Globus pallidus (tissue), 1 donor: Measurements from ENCODE around the gene AP1M2.
"Not testable (repeated sequence)": the region's sequence is repeated elsewhere in the genome, so short reads cannot be mapped to it uniquely, and the experiment has no call there.

ENCODE experiments used
- DNase-seq: peaks from one replicate; pipeline ENCODE4 v3.0.0-alpha.2; 2015; ENCODE audit warnings: low spot score

Gene AP1M2

GRCh38 chr19:10538204-10538983, 48.7 kb downstream of the AP1M2 start:
- no peak for DNase-seq

DNA sequence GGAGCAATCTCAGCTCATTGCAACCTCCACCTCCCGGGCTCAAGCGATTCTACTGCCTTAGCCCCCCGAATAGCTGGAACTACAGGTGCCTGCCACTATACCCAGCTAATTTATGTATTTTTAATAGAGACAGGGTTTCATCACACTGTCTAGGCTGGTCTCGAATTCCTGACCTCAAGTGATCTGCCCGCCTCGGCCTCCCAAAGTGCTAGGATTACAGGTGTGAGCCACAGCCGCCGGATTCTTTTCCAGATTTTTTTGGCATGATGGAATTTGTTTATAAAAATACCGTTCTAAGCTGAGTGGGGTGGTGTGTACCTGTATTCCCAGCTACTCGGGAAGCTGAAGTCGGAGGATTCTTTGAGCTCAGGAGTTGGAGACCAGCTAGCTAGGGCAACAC, 49.4 kb downstream of the AP1M2 start:
- DNase-seq, result no peak

GRCh38 chr19:10535613-10536012, 51.5 kb downstream of the AP1M2 start:
- no peak for DNase-seq

GRCh38 chr19:10533646-10534386, 53.3 kb downstream of the AP1M2 start:
- no peak for DNase-seq

- no peak for DNase-seq
These were observed 54.7 kb downstream of the AP1M2 start for GRCh38 chr19:10532457-10532856.

GRCh38 chr19:10526887-10527286, 60.2 kb downstream of the AP1M2 start:
- not testable (repeated sequence) for DNase-seq

DNA sequence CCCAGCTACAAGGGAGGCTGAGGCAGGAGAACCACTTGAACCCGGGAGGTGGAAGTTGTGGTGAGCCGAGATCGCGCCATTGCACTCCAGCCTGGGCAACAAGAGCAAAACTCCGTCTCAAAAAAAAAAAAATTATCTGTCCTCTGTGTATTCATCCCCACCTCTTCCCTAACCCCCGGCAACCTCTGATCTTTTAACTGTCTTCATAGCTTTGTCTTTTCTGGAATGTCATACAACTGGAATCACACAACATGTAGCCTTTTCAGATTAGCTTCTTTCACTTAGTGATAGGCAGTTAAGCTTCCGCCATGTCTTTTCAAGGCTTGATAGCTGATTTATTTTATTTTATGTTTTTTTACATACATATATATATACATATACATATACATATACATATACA, 61.5 kb downstream of the AP1M2 start:
- DNase-seq, result no peak

- no peak for DNase-seq
These were observed 63.9 kb downstream of the AP1M2 start for GRCh38 chr19:10523135-10523636.
